SW480 (cell line): Measurements from ENCODE around the gene OTUD5.

ENCODE experiments used
- DNase-seq: peaks from one replicate; pipeline ENCODE4 v3.0.0-alpha.2; 2016; ENCODE audit warnings: low spot score

Gene OTUD5

GRCh38 chrX:48972220-48973164, 15.1 kb upstream of the OTUD5 start:
- peak; percentile 39 for DNase-seq

GRCh38 chrX:48971249-48972219, 14.1 kb upstream of the OTUD5 start, which contains the start of gene KCND1:
TSS of gene KCND1 (minus strand) at chrX:48971844. CDS start at chrX:48970271, 1,573 bp downstream.
- peak; percentile 25 for DNase-seq

- no peak for DNase-seq
Measured at GRCh38 chrX:48969471-48969870, 12.1 kb upstream of the OTUD5 start.

GRCh38 chrX:48968377-48968776, 11.0 kb upstream of the OTUD5 start:
- DNase-seq = no peak

GRCh38 chrX:48966796-48967579, 9.6 kb upstream of the OTUD5 start:
- DNase-seq = no peak

GRCh38 chrX:48965959-48966358, 8.6 kb upstream of the OTUD5 start:
- DNase-seq = no peak

- DNase-seq = no peak
Measured at GRCh38 chrX:48961585-48962091, 4.2 kb upstream of the OTUD5 start.

GRCh38 chrX:48960291-48960690, 2.9 kb upstream of the OTUD5 start:
- no peak for DNase-seq

GRCh38 chrX:48958635-48959094, 1.3 kb upstream of the OTUD5 start:
- peak; percentile 35 for DNase-seq

- DNase-seq = peak; percentile 98
Measured at GRCh38 chrX:48957827-48958634, 624 bp upstream of the OTUD5 start.

GRCh38 chrX:48956728-48957414, 536 bp downstream of the OTUD5 start:
- DNase-seq = no peak

GRCh38 chrX:48948589-48948988, 8.8 kb downstream of the OTUD5 start:
- no peak for DNase-seq

GRCh38 chrX:48945517-48946348, 11.7 kb downstream of the OTUD5 start:
- peak; percentile 44 for DNase-seq

GRCh38 chrX:48942895-48943294, 14.5 kb downstream of the OTUD5 start:
- no peak for DNase-seq

GRCh38 chrX:48940404-48940955, 16.9 kb downstream of the OTUD5 start:
- DNase-seq = no peak

GRCh38 chrX:48939524-48940228, 17.7 kb downstream of the OTUD5 start:
- DNase-seq = no peak

GRCh38 chrX:48938721-48939425, 18.5 kb downstream of the OTUD5 start:
- DNase-seq = no peak
